Activated CD4-positive, alpha-beta T cell treated with anti-CD3 and anti-CD28 coated beads for 48 hours (primary cell): ENCODE data around the gene GALNT9.
"Not testable (repeated sequence)": the region's sequence is repeated elsewhere in the genome, so short reads cannot be mapped to it uniquely, and the experiment has no call there.

Experiments used
- DNase-seq: peaks from one replicate; pipeline ENCODE4 v3.0.0-alpha.2; 2020

GALNT9 gene

DNA sequence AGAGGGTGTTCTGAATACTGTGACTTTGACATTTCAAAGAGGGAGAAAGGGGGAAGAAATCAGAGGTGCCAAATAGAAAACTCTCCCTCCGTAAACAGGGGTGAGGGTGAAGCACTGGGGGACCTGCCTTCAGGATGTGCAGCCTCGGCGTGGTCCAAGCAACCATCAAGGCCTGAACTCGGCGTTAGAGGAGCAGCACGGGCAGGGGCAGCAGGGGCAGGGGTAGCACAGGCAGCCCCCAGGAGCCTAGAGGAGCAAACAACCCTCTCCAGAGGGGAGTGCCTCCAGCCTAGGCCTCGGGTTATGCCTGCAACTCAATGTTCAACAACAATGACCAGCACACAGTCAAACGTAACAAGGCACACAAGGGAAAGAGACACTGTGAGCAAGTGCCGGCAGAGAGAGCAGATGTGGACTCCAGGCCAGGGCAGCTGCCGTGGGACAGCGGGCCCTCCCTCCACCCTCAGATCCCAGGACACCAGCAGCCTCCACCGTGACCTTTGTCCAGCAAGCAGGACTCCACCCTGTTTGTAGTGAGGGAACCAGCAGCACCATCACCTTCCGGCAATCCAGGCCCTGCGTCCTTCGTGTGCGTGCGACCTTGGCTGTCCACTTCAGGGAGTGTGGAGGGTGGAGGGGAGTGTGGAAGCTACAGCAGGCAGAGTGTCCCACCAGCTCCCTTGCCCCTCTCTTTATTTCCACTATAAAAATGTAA is 18.0 kb downstream of the GALNT9 start:
- no peak for DNase-seq

DNA sequence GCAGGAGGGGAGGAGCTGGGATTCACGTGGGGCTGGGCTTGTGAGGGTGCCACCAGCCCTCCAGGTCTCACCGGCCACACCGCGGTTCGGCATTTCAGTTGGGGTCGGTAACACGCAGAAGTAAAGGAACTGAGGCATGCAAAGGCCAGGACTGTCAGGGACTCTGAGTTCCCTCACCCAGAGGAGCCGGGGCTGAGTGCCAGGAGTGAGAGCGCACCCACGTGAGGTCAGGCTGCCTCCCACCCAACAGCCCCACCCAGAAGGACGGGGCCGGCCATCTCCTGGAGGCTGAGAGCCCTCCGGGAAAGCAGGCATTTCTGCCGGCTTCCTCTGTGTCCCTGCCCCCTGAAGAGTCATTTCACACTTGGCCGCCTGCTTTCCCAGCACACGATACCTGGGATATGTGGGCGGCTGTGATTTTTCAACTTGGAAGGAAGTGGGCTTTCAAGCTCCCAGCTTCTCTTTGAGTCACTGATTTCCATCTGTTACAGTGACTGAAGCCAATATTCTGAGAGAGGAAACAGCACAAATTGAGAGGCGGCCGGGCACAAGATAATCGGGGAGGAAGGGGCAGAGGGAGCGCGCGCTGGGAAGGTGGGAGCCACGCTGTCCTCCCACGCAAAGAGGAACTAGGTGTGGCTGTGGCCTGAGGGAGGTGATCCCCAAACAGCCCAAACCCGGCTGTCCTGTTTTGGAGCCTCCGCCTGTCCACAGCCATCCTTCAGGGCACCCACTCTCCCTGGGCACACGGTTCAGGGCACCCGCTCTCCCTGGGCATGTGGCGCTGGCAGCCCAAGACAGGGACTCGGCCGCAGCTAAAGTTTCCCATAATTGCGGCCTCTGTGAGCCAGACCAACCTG is 19.0 kb downstream of the GALNT9 start:
- DNase-seq: no peak

DNA sequence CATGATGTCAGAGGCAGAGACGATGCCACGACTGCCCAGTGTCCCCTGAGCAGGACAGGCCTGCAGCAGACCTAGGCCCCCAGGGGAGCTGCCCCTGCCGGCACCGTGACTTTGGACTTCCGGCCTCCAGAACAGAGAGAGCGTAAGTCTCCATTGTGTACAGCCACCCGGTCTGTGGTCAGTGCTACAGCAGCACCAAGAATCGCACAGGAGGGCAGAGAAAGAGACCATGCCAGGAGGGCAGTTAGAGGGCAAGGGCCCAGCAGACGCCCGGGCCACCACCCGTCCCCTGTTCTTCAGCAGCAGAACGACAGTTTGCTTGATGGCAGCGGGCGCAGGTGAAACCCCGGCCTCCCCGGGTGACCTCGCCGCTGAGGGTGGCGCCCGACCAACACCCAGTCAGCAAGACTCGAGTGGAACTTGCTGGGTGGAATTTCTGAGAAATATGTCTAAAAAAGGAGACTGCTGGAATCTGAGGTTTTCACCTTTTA is 19.7 kb downstream of the GALNT9 start:
- no peak for DNase-seq

DNA sequence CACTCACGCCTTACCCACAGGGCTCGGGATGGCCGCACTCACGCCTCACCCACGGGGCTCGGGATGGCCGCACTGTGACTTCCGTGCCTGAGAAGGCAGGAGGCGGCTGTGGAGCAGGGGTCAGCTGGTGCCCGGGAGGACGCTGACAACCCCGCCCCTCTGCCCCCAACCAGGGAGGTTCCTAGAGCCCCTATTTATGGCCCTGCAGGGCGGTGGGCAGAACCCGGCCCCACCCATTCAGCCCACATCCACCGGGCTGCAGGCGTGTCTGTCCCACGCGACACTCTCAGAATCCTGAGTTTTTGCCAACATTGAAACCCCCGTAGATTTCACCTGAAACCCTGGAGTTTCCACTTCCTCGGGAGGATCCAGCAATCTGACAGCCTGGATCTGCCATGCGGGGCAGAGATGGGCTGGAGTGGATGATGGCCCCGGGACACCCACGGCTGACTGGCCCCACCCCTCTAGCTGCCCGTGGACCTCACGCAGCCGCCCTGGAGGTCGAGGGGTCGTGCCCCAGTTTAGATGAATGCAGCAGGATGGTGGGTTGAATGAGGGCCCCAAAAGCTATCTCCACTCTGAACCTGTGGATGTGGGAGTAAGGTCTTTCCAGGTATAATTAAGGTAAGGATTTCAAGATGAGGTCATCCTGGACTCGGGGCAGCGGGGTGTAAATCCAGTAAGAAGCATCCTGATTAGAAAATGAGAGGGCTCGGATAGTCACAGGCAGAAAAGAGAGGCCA is 20.4 kb downstream of the GALNT9 start:
- no peak for DNase-seq

DNA sequence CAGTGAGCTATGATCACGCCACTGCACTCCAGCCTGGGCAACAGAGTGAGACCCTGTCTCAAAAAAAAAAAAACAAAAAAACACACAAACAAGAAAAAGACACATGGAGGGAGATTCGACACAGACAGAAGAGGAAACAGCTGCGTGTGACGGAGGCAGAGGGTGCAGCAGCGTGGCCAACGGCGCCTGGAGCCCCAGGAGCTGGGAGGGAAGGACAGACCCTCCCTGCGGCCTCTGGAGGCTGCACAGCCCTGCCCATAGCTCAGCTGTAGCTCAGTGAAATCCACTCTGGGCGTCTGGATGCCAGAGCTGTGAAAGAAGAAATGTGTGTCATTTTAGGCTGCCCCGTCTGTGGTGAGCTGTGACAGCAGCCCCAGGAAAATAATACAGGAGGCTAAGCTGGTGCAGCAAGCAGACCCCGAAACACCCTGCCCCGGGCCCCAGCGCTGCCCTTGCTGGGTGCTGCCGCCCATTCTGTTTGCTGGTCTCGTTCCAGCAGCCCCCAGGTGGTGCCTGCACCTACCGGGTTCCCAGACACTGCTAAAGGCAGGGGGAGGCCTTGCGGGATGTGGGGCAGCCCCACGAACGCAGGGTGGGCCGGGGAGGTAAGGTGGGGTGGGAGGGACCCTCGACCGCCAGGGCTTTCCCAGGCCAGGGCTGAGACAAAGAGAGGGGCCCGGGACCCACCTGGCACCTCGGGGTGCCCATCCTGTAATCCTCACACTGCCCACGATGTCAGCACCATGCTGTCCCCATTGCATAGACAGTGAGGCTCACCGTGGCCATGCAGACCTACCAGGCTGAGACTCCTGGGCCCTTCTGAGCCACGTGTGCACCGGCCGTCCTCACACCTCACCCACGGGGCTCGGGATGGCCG is 21.2 kb downstream of the GALNT9 start:
- DNase-seq: no peak

DNA sequence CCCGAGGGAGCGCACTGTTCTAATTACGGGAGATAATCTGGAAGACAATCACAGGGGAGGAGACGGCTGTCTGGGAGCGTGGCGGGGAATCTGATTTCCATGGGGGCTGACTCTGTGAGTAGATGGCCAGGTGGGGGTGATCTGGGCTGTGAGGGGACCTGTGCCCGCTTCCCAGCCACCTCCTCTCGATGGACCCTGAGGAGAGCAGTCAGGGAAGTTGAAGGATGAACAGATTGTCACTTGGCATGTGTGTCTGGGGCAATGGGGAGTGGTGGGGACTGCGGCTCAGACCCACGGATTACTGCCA is 22.6 kb downstream of the GALNT9 start:
- no peak for DNase-seq

DNA sequence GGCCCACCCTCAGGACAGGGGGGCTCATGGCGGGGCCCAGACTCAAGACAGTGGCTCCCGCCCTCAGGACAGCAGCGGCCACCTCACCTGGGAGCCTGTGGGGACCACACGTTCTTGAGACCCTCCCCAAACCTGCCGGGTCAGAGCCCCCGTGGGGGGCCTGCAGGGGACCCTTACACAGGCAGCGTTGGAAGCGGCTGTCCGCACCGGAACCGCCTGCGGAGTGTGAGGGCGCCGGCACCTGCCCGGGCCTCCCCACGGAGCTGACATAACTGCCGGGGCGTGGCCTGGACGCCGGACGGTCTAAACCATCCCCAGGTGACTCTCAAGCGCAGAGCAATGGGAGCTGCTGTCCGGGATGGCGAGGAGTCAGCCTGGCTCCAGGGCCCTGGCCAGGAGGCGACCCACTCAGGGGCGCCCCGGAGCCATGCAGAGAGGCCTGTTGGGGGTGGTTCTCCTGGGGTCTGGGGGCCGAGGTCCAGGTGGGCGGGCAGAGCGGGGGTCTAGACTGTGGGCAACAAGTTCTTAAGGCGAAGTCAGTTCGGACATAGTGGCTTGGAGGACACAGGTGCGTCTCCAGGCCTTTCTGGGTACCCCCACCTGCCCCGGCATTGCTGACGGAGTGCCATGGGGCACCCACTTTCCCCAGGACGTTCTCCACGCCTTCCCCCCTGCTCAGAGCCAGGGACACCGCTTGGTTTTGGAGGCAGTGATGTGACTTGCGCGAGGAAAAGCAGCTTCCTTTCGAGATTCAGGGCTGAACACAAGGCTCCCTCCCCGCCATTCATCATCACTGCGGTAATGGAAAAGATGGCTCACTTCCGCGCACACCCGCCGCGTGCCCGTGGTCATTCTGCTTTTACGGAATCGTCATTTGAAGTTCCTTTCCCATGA is 23.2 kb downstream of the GALNT9 start:
- DNase-seq: no peak

DNA sequence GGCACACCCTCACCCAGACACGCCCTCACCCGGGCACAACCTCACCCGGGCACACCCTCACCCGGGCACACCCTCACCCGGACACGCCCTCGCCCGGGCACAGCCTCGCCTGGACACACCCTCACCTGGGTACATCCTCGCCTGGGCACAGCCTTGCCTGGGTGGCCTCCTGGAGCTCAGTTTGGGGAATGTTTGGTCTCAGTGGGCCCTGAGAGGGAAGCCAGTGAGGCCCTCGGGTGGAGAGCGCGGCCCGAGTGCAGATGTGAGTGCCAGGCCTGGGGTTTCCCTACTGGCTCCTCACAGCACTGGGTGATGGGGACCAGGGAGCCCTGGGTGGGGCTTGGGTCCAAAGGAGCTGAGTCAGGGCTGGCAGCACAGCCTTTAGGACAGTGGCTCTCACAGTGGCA is 23.8 kb downstream of the GALNT9 start:
- no peak for DNase-seq

DNA sequence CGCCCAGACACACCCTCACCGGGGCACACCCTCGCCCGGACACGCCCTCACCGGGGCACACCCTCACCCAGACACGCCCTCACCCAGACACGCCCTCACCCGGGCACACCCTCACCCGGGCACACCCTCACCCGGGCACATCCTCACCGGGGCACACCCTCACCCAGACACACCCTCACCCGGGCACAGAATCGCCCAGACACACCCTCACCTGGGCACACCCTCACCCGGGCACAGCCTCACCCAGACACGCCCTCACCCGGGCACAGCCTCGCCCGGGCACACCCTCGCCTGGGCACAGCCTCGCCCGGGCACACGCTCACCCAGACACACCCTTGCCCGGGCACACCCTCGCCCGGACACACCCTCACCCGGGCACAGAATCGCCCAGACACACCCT is 24.5 kb downstream of the GALNT9 start:
- not testable (repeated sequence) for DNase-seq

DNA sequence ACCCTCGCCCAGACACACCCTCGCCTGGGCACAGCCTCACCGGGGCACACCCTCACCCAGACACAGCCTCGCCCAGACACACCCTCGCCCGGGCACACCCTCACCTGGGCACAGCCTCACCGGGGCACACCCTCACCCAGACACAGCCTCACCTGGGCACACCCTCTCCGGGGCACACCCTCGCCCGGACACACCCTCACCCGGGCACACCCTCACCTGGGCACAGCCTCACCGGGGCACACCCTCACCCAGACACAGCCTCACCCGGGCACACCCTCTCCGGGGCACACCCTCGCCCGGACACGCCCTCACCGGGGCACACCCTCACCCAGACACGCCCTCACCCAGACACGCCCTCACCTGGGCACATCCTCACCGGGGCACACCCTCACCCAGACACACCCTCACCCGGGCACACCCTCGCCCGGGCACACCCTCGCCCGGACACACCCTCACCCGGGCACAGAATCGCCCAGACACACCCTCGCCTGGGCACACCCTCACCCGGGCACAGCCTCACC is 25.5 kb downstream of the GALNT9 start:
- not testable (repeated sequence) for DNase-seq

DNA sequence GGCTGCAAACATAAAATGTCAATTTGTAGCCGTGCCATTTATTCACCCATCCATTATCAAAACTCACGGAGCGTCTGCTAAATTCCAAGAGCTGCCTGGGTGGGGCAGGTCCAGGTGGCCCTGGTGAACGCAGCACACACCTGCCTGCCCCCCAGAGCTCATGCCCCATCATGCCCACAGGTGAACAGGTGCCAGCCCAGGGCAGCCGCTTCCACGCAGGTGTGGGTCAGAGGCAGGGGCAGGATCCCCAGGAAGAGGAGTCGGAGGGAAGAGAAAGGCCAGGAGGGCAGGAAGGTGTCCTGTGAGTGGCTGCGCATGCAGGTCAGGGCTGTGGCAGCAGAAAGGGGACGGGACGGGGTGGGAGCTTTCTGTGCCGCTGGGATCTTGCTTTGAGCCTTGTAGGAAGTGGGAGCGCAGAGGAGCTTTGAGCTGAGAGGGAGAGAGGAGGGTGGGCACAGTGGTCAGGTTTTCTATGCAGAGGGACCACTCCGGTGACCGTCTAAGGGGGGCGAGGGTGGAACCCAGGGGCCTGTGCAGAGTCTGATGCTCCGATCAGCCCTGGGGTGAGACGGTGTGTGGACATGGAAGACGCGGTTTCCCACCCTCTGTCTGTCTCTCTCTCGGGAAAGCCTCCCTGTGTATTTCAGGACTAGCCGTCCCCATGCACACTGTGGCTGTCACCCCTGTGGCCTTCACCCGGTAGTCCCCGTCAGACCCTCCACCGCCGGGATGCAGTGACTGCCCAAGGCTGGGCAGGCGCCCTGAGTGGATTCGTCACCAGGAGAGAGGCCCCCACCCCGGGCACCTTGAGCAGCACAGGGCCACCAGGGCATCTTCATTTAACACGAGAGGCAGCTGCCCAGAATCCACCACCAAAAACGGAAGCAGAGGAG is 26.7 kb downstream of the GALNT9 start:
- no peak for DNase-seq

DNA sequence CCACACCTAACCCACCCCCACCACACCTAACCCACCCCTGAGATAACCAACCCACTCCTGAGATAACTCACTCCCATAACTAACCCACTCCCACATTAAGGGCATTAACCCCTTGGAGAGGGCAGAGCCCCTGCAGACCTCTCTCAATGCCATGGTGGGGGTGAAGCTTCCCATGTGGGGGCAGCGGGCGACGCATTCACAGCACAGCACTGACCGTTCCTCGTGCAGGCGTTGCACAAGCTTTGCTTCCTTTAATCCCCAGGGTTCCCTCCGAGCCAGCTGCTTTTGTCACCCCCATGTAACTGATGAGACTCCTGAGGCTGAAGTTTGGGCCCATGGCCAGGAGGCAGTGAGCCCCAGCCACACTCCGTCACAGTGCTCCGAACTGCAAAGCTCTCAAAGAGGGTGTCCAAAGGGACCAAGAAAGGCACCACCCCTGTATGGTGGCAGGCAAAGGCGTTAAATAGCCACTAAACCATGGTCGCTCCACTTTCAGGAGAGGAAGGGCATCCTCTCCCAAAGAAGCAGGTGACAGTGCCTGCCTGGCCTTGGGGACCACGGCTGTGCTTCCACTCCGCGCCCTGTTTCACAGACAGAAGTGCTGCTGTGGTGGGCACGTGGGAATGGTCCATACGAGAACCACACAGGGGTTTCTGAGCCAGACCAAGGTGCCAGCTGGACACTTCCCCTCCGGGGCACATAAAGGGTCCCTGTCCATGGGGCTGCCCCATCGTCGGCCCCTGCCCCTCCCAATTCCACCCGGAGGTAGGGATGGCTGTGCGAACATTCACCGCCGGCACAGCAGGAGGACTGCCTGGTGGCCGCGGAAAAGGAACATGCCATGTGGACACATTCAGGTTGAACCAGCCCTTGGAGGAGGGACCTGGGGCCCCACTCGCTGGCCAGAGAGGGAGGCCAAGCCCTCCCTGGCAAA is 28.3 kb downstream of the GALNT9 start:
- no peak for DNase-seq

DNA sequence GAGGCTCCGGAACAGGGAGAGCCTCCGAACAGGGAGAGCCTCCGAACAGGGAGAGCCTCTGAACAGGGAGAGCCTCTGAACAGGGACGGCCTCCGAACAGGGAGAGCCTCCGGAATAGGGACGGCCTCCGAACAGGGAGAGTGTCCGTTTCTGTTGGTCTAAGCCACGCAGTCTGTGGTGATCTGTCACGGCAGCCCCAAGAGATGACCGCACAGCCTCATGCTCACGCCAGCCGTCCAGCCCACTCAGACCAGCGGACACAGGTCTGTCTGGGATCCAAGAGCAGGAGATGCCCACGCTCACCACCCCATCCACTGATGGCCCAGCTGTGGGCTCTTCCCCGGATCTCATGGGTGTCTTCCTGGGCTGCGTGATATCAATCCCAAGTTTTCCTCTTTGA is 33.3 kb downstream of the GALNT9 start:
- DNase-seq: no peak

DNA sequence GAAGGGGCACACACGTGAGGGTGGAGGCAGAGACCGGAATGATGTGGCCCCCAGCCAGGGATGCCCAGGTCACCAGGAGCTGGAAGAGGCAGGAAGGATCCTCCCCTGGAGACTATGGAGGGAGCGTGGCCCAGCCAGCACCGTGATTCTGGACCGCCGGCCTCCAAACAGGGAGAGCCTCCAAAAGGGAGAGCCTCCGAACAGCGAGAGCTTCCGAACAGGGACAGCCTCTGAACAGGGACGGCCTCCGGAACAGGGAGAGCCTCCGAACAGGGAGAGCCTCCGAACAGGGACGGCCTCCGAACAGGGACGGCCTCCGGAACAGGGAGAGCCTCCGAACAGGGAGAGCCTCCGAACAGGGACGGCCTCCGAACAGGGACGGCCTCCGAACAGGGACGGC is 33.8 kb downstream of the GALNT9 start:
- DNase-seq: not testable (repeated sequence)

DNA sequence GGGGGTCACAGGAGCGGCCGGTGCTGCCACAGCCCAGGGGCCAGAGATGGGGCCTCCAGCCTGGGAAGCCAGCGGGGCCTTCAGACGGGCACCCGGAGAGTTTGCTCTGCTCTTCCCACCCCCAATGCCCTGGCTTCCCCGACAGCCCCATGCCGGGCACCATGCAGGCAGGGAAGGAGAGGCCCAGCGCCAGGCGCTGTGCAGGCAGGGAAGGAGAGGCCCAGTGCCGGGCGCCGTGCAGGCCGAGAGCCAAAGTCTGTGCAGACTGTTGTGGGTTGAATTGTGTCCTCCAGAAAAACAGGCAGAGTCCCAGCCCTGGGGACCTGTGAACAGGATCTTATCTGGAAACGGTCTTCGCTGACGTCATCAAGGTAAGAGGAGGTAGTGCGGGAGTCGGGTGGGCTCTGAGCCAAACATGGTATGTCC is 34.3 kb downstream of the GALNT9 start:
- DNase-seq: no peak

DNA sequence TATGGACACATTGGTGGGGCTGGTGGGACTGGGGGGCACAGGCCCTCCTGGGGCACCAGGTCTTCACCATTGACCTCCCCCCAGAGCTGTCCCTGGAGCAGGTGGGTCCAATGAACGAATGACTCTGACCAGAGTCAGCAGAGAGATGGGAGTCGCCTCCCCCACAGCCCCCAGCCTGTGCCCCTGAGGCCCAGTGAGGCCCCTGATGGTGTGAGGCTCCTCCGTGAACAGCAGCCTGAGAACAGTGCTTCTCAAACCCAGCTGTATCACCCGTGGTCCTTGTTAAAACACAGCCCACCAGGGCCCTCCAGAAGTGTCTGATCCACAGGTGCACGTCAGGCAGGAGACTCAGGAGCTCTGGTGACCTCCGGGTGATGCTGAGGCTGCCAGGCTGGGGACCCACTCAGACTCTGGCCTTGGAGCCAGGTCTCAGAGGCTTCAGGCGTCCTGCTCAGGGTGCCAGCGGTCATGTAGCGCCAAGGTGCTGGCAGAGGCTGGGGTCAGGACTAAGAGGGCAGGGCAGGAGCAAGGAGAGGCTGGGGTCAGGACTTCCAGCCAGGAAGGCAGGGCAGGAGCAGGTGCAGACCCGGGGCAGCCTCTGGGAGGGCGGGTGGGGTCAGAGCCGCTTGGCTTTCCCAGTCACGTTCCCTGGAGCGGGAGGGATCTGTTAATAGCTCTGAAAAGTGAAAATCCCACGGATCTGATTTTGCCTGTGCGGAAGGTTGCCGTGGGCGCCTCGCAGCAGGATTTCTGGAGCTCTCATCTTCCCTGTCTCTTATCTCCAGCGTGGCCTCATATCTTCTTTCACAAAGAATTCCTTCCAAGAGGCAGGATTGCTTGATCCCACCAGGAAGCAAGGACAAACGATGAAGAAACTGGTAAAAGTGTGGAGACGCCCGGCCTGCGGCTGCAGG is 35.0 kb downstream of the GALNT9 start:
- no peak for DNase-seq
